Mesothelial cell of epicardium (in vitro differentiated cells): ENCODE data around the gene EXD3. TPM values are rescaled to one million over a fixed set of nuclear protein-coding genes. Genes with fewer than 3 reads are reported as not detected.
A peak's percentile ranks its signal among the peaks of the same experiment; 100 is the strongest.

Experiments used
- DNase-seq, 2 experiments: peaks; one replicate each; pipeline ENCODE4 v3.0.0; 2021; ENCODE audit warnings: low spot score in 2 of 2; ENCODE audit not compliant: unreplicated experiment in 2 of 2
- H3K27ac Mint-ChIP-seq: 2 replicates; pipeline ENCODE4 v1.8.0; 2021; ENCODE audit warnings: mixed read lengths
- H3K27me3 Mint-ChIP-seq: 2 replicates; pipeline ENCODE4 v1.8.0; 2021; ENCODE audit warnings: low read depth, mixed read lengths
- H3K36me3 Mint-ChIP-seq: 2 replicates; pipeline ENCODE4 v1.8.0; 2021; ENCODE audit warnings: mixed read lengths
- H3K4me1 Mint-ChIP-seq: 2 replicates; pipeline ENCODE4 v1.8.0; 2021; ENCODE audit warnings: mixed read lengths
- H3K4me3 Mint-ChIP-seq: 2 replicates; pipeline ENCODE4 v1.8.0; 2021; ENCODE audit warnings: mild to moderate bottlenecking, moderate library complexity, mixed read lengths
- H3K9me3 Mint-ChIP-seq: 2 replicates; pipeline ENCODE4 v1.8.0; 2021; ENCODE audit warnings: mixed read lengths
- CTCF ChIP-seq: fragments of 200-600 bp; sonication (generic); IDR thresholded peaks from one replicate; pipeline ENCODE4 v1.5.0; 2021; ENCODE audit warnings: antibody characterized with exemption; ENCODE audit not compliant: unreplicated experiment
- total RNA-seq: library from RNA; stranded (reverse); gene quantifications from 3 replicates; pipeline ENCODE4 v1.2.1, GENCODE V29; 2021

EXD3 gene
- total RNA-seq, 1 donor from 2014 or later, result 38.2 TPM

- no peak for DNase-seq
- H3K9me3 Mint-ChIP-seq, result no peaks in the 10 kb centered on the region
These were observed 103.0 kb downstream of the EXD3 start for GRCh38 chr9:137319739-137320551.

GRCh38 chr9:137319011-137319738 is 103.8 kb downstream of the EXD3 start:
- Mint-ChIP-seq H3K27me3 (no peaks in the 10 kb centered on the region), H3K27ac (no peak overlapping the region), H3K9me3 (no peaks in the 10 kb centered on the region), H3K4me3 (no peak overlapping the region), H3K36me3 (no peaks in the 10 kb centered on the region), H3K4me1 (peaks cover 3% of the 10 kb centered on the region)
- DNase-seq, result no peak
- no peak for TF ChIP-seq CTCF

More at GRCh38 chr9:137319739-137320551, 103.0 kb downstream of the EXD3 start:
- peaks cover 3% of the 10 kb centered on the region for H3K4me1 Mint-ChIP-seq
- no peaks in the 10 kb centered on the region for H3K36me3 Mint-ChIP-seq
- H3K27me3 Mint-ChIP-seq, result no peaks in the 10 kb centered on the region
- no peak for TF ChIP-seq CTCF
- H3K4me3 Mint-ChIP-seq, result no peak overlapping the region
- H3K27ac Mint-ChIP-seq, result no peak overlapping the region

GRCh38 chr9:137318602-137319001 is 104.4 kb downstream of the EXD3 start:
- Mint-ChIP-seq H3K9me3 (no peaks in the 10 kb centered on the region), H3K4me1 (peaks cover 4% of the 10 kb centered on the region), H3K4me3 (no peak overlapping the region), H3K36me3 (no peaks in the 10 kb centered on the region), H3K27ac (no peak overlapping the region), H3K27me3 (no peaks in the 10 kb centered on the region)
- DNase-seq, result peak in 1 of 2 experiments; percentile 17
- TF ChIP-seq CTCF, result no peak

- no peak overlapping the region for H3K4me3 Mint-ChIP-seq
- no peaks in the 10 kb centered on the region for H3K27me3 Mint-ChIP-seq
- DNase-seq, result peak in 1 of 2 experiments; percentile 35
- no peak overlapping the region for H3K27ac Mint-ChIP-seq
- H3K36me3 Mint-ChIP-seq, result no peaks in the 10 kb centered on the region
- H3K4me1 Mint-ChIP-seq, result peaks cover 7% of the 10 kb centered on the region
- no peaks in the 10 kb centered on the region for H3K9me3 Mint-ChIP-seq
- TF ChIP-seq CTCF, result no peak
These were observed 105.0 kb downstream of the EXD3 start for GRCh38 chr9:137317718-137318511.

GRCh38 chr9:137317021-137317717 is 105.8 kb downstream of the EXD3 start:
- Mint-ChIP-seq H3K27ac (no peak overlapping the region), H3K4me3 (peak overlapping the region; percentile 22), H3K36me3 (no peaks in the 10 kb centered on the region), H3K9me3 (no peaks in the 10 kb centered on the region), H3K4me1 (peaks cover 7% of the 10 kb centered on the region), H3K27me3 (no peaks in the 10 kb centered on the region)
- no peak for TF ChIP-seq CTCF
- DNase-seq, result peak in 1 of 2 experiments; percentile 36
